Omental fat pad (tissue), 4 donors: ENCODE data around the gene DOCK4. TPM values are rescaled to one million over a fixed set of nuclear protein-coding genes. Genes with fewer than 3 reads are reported as not detected.

Experiments used
- ATAC-seq: fragments of 150-250 bp; one replicate; pipeline ENCODE4 v1.9.1; 2016; ENCODE audit warnings: mild to moderate bottlenecking, moderate library complexity; ENCODE audit not compliant: low FRiP score
- DNase-seq: peaks from one replicate; pipeline ENCODE4 v3.0.0-alpha.2; 2019; ENCODE audit warnings: low spot score
- total RNA-seq, 4 donors: library from RNA; depleted of rRNA; stranded (reverse); fragments of >200 nt; gene quantifications; one replicate each; pipeline ENCODE4 v1.1.0, GENCODE V29; 2016
- TF ChIP-seq, protein P1 (sequence below), 3 donors: fragments of 450-650 bp; IDR thresholded peaks; one replicate each; pipeline ENCODE4 v1.5.1; 2016 to 2017; ENCODE audit warnings: antibody characterized with exemption in 3 of 3, mild to moderate bottlenecking in 3 of 3, moderate library complexity in 2 of 3

DOCK4 gene
- total RNA-seq, 4 donors from 2014 or later = 47.5 to 86.9 (median 59.7) TPM

GRCh38 chr7:111750228-111750627 is 456.0 kb downstream of the DOCK4 start:
- DNase-seq = no peak
- TF ChIP-seq, protein P1, sequence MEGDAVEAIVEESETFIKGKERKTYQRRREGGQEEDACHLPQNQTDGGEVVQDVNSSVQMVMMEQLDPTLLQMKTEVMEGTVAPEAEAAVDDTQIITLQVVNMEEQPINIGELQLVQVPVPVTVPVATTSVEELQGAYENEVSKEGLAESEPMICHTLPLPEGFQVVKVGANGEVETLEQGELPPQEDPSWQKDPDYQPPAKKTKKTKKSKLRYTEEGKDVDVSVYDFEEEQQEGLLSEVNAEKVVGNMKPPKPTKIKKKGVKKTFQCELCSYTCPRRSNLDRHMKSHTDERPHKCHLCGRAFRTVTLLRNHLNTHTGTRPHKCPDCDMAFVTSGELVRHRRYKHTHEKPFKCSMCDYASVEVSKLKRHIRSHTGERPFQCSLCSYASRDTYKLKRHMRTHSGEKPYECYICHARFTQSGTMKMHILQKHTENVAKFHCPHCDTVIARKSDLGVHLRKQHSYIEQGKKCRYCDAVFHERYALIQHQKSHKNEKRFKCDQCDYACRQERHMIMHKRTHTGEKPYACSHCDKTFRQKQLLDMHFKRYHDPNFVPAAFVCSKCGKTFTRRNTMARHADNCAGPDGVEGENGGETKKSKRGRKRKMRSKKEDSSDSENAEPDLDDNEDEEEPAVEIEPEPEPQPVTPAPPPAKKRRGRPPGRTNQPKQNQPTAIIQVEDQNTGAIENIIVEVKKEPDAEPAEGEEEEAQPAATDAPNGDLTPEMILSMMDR (IDR thresholded peaks at IDR 0.05) = no peak
- ATAC-seq = no peak

DNA sequence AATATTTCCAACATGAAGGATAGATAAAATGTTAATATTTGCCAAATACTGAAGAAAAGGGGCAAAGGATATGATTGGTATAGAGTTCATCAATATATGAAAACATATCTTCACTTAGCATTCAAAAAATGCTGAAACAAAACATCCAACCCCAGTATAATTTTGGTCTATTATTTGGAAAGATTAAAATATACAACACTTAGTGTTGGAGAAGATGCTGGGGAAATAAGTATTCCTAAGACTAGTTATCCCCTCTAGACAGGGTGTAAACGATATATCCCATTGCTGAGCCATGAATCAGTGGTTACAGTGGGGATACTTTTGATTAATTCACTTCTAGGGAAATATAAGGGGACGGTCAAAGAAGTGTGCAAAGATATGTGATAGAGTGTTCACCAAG is 456.6 kb downstream of the DOCK4 start:
- ATAC-seq = no peak
- TF ChIP-seq, protein P1 (IDR thresholded peaks at IDR 0.05) = no peak

GRCh38 chr7:111747718-111748117 is 458.5 kb downstream of the DOCK4 start:
- ATAC-seq = no peak
- TF ChIP-seq, protein P1 (IDR thresholded peaks at IDR 0.05) = no peak
- DNase-seq = no peak

More for the DNA sequence above, 456.6 kb downstream of the DOCK4 start:
- no peak for DNase-seq

DNA sequence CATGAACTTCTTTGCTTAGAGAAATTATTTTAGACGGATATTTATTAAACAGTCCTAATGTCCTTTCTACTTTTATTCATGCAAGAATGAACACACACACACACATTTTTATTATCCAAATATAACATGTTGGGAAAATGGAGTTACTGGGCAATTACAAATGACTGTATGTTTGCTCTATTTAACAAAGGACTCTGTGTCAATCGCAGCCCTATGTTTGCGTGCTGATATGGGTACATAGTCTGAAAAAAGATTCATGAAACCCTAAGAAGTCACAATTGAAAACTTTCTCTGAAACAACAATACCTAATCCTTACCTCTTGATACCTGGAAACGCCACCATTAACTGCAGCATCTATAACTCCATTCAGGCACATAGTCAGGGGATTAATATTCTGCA is 459.2 kb downstream of the DOCK4 start:
- DNase-seq (no peak), ATAC-seq (no peak)
- TF ChIP-seq, protein P1 (IDR thresholded peaks at IDR 0.05) = no peak

- TF ChIP-seq, protein P1 (IDR thresholded peaks at IDR 0.05) = no peak
- no peak for ATAC-seq
Measured at GRCh38 chr7:111744501-111745155, 461.6 kb downstream of the DOCK4 start.

GRCh38 chr7:111743244-111743847 is 462.9 kb downstream of the DOCK4 start:
- DNase-seq (no peak), ATAC-seq (no peak)
- TF ChIP-seq, protein P1 (IDR thresholded peaks at IDR 0.05) = no peak

More at GRCh38 chr7:111744501-111745155, 461.6 kb downstream of the DOCK4 start:
- no peak for DNase-seq

DNA sequence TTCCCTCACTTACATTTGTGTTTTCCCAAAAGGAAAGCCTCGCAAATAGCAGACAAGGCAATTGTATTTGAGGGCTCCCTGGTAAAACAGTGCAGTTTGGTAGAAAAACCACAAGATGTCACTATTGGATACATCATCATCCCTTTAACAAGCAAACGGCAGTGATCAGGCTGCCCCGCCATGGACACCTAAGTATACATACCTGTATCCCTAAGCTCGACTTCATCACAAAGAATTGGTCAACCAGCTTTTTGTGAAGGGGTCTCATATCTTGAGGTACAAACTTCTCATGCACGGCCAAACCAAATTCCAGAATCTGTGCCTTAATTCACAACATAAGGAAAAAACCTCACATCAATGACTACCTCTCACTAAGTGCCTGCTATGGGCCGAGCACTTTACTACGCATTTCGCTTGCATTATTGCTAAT is 464.4 kb downstream of the DOCK4 start:
- ATAC-seq (no peak), DNase-seq (no peak)
- TF ChIP-seq, protein P1 (IDR thresholded peaks at IDR 0.05) = peak in 1 of 3 donors; percentile 33
